Mesothelial cell of epicardium (in vitro differentiated cells): Measurements from ENCODE around the gene CDH23. TPM values are rescaled to one million over a fixed set of nuclear protein-coding genes. Genes with fewer than 3 reads are reported as not detected.
"Not testable (repeated sequence)": the region's sequence is repeated elsewhere in the genome, so short reads cannot be mapped to it uniquely, and the experiment has no call there.

ENCODE experiments used
- DNase-seq, 2 experiments: peaks; one replicate each; pipeline ENCODE4 v3.0.0; 2021; ENCODE audit warnings: low spot score in 2 of 2; ENCODE audit not compliant: unreplicated experiment in 2 of 2
- H3K27ac Mint-ChIP-seq: 2 replicates; pipeline ENCODE4 v1.8.0; 2021; ENCODE audit warnings: mixed read lengths
- H3K27me3 Mint-ChIP-seq: 2 replicates; pipeline ENCODE4 v1.8.0; 2021; ENCODE audit warnings: low read depth, mixed read lengths
- H3K36me3 Mint-ChIP-seq: 2 replicates; pipeline ENCODE4 v1.8.0; 2021; ENCODE audit warnings: mixed read lengths
- H3K4me1 Mint-ChIP-seq: 2 replicates; pipeline ENCODE4 v1.8.0; 2021; ENCODE audit warnings: mixed read lengths
- H3K4me3 Mint-ChIP-seq: 2 replicates; pipeline ENCODE4 v1.8.0; 2021; ENCODE audit warnings: mild to moderate bottlenecking, moderate library complexity, mixed read lengths
- H3K9me3 Mint-ChIP-seq: 2 replicates; pipeline ENCODE4 v1.8.0; 2021; ENCODE audit warnings: mixed read lengths
- CTCF ChIP-seq: fragments of 200-600 bp; sonication (generic); IDR thresholded peaks from one replicate; pipeline ENCODE4 v1.5.0; 2021; ENCODE audit warnings: antibody characterized with exemption; ENCODE audit not compliant: unreplicated experiment
- total RNA-seq: library from RNA; stranded (reverse); gene quantifications from 3 replicates; pipeline ENCODE4 v1.2.1, GENCODE V29; 2021

CDH23 gene
- total RNA-seq, 1 donor from 2014 or later: 2.5 TPM

- Mint-ChIP-seq H3K4me3 (no peak overlapping the region), H3K27ac (no peak overlapping the region), H3K27me3 (no peaks in the 10 kb centered on the region), H3K9me3 (no peaks in the 10 kb centered on the region), H3K4me1 (no peaks in the 10 kb centered on the region), H3K36me3 (peaks cover 29% of the 10 kb centered on the region)
- DNase-seq: no peak
- TF ChIP-seq CTCF: no peak
Observed at GRCh38 chr10:71358277-71358676, 38.4 kb upstream of the CDH23 start.

- not testable (repeated sequence) for H3K4me3 Mint-ChIP-seq, H3K4me1 Mint-ChIP-seq, H3K9me3 Mint-ChIP-seq, H3K27ac Mint-ChIP-seq, DNase-seq, H3K27me3 Mint-ChIP-seq
- H3K36me3 Mint-ChIP-seq: peaks cover 29% of the 10 kb centered on the region
Observed at GRCh38 chr10:71358906-71359305, 37.8 kb upstream of the CDH23 start.

- no peaks in the 10 kb centered on the region for H3K27me3 Mint-ChIP-seq
- no peak for TF ChIP-seq CTCF
- H3K36me3 Mint-ChIP-seq: peaks cover 33% of the 10 kb centered on the region
- DNase-seq: no peak
- no peak overlapping the region for H3K4me3 Mint-ChIP-seq
- no peak overlapping the region for H3K27ac Mint-ChIP-seq
- H3K4me1 Mint-ChIP-seq: no peaks in the 10 kb centered on the region
- H3K9me3 Mint-ChIP-seq: no peaks in the 10 kb centered on the region
Observed at GRCh38 chr10:71359364-71360046, 37.2 kb upstream of the CDH23 start.

GRCh38 chr10:71360735-71361134 lies 36.0 kb upstream of the CDH23 start:
- no peaks in the 10 kb centered on the region for H3K9me3 Mint-ChIP-seq
- DNase-seq: no peak
- no peak overlapping the region for H3K4me3 Mint-ChIP-seq
- H3K36me3 Mint-ChIP-seq: peaks cover 34% of the 10 kb centered on the region
- H3K27ac Mint-ChIP-seq: no peak overlapping the region
- TF ChIP-seq CTCF: no peak
- H3K27me3 Mint-ChIP-seq: no peaks in the 10 kb centered on the region
- H3K4me1 Mint-ChIP-seq: no peaks in the 10 kb centered on the region

GRCh38 chr10:71361581-71361980 lies 35.1 kb upstream of the CDH23 start:
- DNase-seq: no peak
- H3K36me3 Mint-ChIP-seq: peaks cover 33% of the 10 kb centered on the region
- no peaks in the 10 kb centered on the region for H3K9me3 Mint-ChIP-seq
- H3K4me3 Mint-ChIP-seq: no peak overlapping the region
- TF ChIP-seq CTCF: no peak
- H3K27ac Mint-ChIP-seq: no peak overlapping the region
- no peaks in the 10 kb centered on the region for H3K27me3 Mint-ChIP-seq
- no peaks in the 10 kb centered on the region for H3K4me1 Mint-ChIP-seq

- Mint-ChIP-seq H3K4me3 (no peak overlapping the region), H3K27ac (no peak overlapping the region), H3K4me1 (no peaks in the 10 kb centered on the region), H3K36me3 (peaks cover 33% of the 10 kb centered on the region), H3K27me3 (no peaks in the 10 kb centered on the region), H3K9me3 (no peaks in the 10 kb centered on the region)
- DNase-seq: no peak
- TF ChIP-seq CTCF: no peak
Observed at GRCh38 chr10:71362141-71362540, 34.6 kb upstream of the CDH23 start.
